GM19397 (cell line): ENCODE data around the gene GPR152.

Source experiments
- ATAC-seq: cut with Tn5 transposase; IDR thresholded peaks from one replicate; pipeline ENCODE4 v1.9.1; 2021; ENCODE audit warnings: mild to moderate bottlenecking, moderate library complexity; ENCODE audit not compliant: unreplicated experiment

The GPR152 gene

GRCh38 chr11:67452141-67452952 lies at the start of gene GPR152:
Gene GPR152 (minus strand): TSS chr11:67452729. CDS start chr11:67452724, 5 bp downstream.
- no peak for ATAC-seq

GRCh38 chr11:67501854-67502253 lies 49.3 kb upstream of the GPR152 start:
- no peak for ATAC-seq

GRCh38 chr11:67500831-67501715 lies 48.5 kb upstream of the GPR152 start:
- no peak for ATAC-seq

GRCh38 chr11:67500484-67500821 lies 47.9 kb upstream of the GPR152 start:
- no peak for ATAC-seq

- no peak for ATAC-seq
Measured at GRCh38 chr11:67499808-67500483, 47.4 kb upstream of the GPR152 start.

GRCh38 chr11:67498544-67498972 lies 46.0 kb upstream of the GPR152 start:
- no peak for ATAC-seq

- no peak for ATAC-seq
Measured at GRCh38 chr11:67497656-67498291, 45.2 kb upstream of the GPR152 start.

- ATAC-seq = no peak
Measured at GRCh38 chr11:67496113-67496512, 43.6 kb upstream of the GPR152 start.

- no peak for ATAC-seq
Measured at GRCh38 chr11:67495234-67496005, 42.9 kb upstream of the GPR152 start.

GRCh38 chr11:67494371-67495233 lies 42.1 kb upstream of the GPR152 start:
- ATAC-seq = no peak

GRCh38 chr11:67493548-67494370 lies 41.2 kb upstream of the GPR152 start:
- ATAC-seq = no peak

GRCh38 chr11:67492801-67493547 lies 40.4 kb upstream of the GPR152 start:
- ATAC-seq = no peak

GRCh38 chr11:67492069-67492727 lies 39.7 kb upstream of the GPR152 start:
- no peak for ATAC-seq

- ATAC-seq = no peak
Measured at GRCh38 chr11:67491276-67492068, 38.9 kb upstream of the GPR152 start.

- no peak for ATAC-seq
Measured at GRCh38 chr11:67490727-67491065, 38.2 kb upstream of the GPR152 start.
